GM12878 (cell line): Measurements from ENCODE around the gene PDPK1. TPM values are rescaled to one million over a fixed set of nuclear protein-coding genes. Genes with fewer than 3 reads are reported as not detected.
A peak's percentile ranks its signal among the peaks of the same experiment; 100 is the strongest.
"Not testable (repeated sequence)": the region's sequence is repeated elsewhere in the genome, so short reads cannot be mapped to it uniquely, and the experiment has no call there.

Experiments used
- ATAC-seq: fragments of 200-7000 bp; cut with Tn5 transposase; 3 replicates; pipeline ENCODE4 v1.9.1; 2020; ENCODE audit warnings: mild to moderate bottlenecking, moderate library complexity
- BruUV-seq: library from RNA; stranded (reverse); fragments of 400-500 nt; replicated peaks from 2 replicates; lab custom pipeline; 2021; lab: Mats Ljungman, UMichigan
- CTCF ChIA-PET: fragments of 300-600 bp; sonication (Branson Sonifier 250); formaldehyde crosslinking; extraction: SDS; loops from one replicate; lab custom pipeline; 2021; ENCODE audit warnings: inconsistent platforms; lab: Yijun Ruan, JAX
- POLR2A ChIA-PET: fragments of 350-600 bp; formaldehyde crosslinking; extraction: SDS; loops from one replicate; lab custom pipeline; 2021; ENCODE audit warnings: inconsistent platforms; lab: Charles Lee
- RAD21 ChIA-PET: fragments of 300-600 bp; sonication (Branson Sonifier 250); formaldehyde crosslinking; loops from one replicate; lab custom pipeline; 2023; ENCODE audit warnings: antibody characterized with exemption; ENCODE audit not compliant: unreplicated experiment; lab: Charles Lee
- SMC1A ChIA-PET: fragments of 300-600 bp; sonication (Branson Sonifier 250); formaldehyde crosslinking; loops from one replicate; lab custom pipeline; 2023; ENCODE audit not compliant: unreplicated experiment, uncharacterized antibody; lab: Charles Lee
- DNase-seq: peaks from one replicate; pipeline ENCODE4 v3.0.0-alpha.2; 2011; ENCODE audit warnings: low read depth, low spot score
- FAIRE-seq: peaks from 3 replicates; lab custom pipeline; 2011; peaks lifted over from hg19 to GRCh38; lab: Jason Lieb, UNC
- H2AFZ ChIP-seq: 2 replicates; pipeline ENCODE4 v1.6.0; 2011; ENCODE audit warnings: low read depth, low read length, control low read depth; ENCODE audit not compliant: control insufficient read depth
- H3K27ac ChIP-seq: 2 replicates; pipeline ENCODE4 v1.5.1; 2011; ENCODE audit warnings: control low read depth; ENCODE audit not compliant: control insufficient read depth, insufficient read depth
- H3K27me3 ChIP-seq, 2 experiments: replicated peaks in 1 of 2; 2 replicates each; pipeline versions ENCODE4 v1.6.0 to v1.6.1; 2011; ENCODE audit warnings: low read length in 1 of 2; ENCODE audit not compliant: control insufficient read depth in 2 of 2, insufficient read depth in 2 of 2
- H3K36me3 ChIP-seq, 2 experiments: 2 replicates each; pipeline ENCODE4 v1.5.1; 2011; ENCODE audit warnings: low read length in 1 of 2; ENCODE audit not compliant: control insufficient read depth in 2 of 2, insufficient read depth in 2 of 2
- H3K4me1 ChIP-seq: 2 replicates; pipeline ENCODE4 v1.6.1; 2011; ENCODE audit warnings: mild to moderate bottlenecking, low read length, moderate library complexity, mixed read lengths; ENCODE audit not compliant: control insufficient read depth, insufficient read depth
- H3K4me2 ChIP-seq: 2 replicates; pipeline ENCODE4 v1.6.0; 2011; ENCODE audit warnings: control low read depth; ENCODE audit not compliant: control insufficient read depth, insufficient read depth
- H3K4me3 ChIP-seq: fragments of 200-600 bp; sonication (generic); 2 replicates; pipeline ENCODE4 v1.5.1; 2016
- H3K79me2 ChIP-seq: 2 replicates; pipeline ENCODE4 v1.6.0; 2011; ENCODE audit warnings: low read length; ENCODE audit not compliant: control insufficient read depth, insufficient read depth
- H3K9ac ChIP-seq: 2 replicates; pipeline ENCODE4 v1.8.0; 2011; ENCODE audit warnings: low read length, control low read depth, mixed read lengths; ENCODE audit not compliant: control insufficient read depth, insufficient read depth
- H3K9me3 ChIP-seq: replicated peaks from 3 replicates; pipeline ENCODE4 v1.5.1; 2011; ENCODE audit warnings: mild to moderate bottlenecking, low read length; ENCODE audit not compliant: control insufficient read depth, insufficient read depth
- H4K20me1 ChIP-seq: 2 replicates; pipeline ENCODE4 v1.6.0; 2011; ENCODE audit not compliant: control insufficient read depth, insufficient read depth
- BACH1 ChIP-seq: fragments of 450-650 bp; IDR thresholded peaks from 2 replicates; pipeline ENCODE4 v1.6.1; 2017; ENCODE audit warnings: mild to moderate bottlenecking, borderline replicate concordance
- BCL3 ChIP-seq: IDR thresholded peaks from 2 replicates; pipeline ENCODE4 v1.6.1; 2011; ENCODE audit warnings: borderline replicate concordance, low read depth, mild to moderate bottlenecking, moderate library complexity, low read length; ENCODE audit not compliant: insufficient read depth, poor library complexity, severe bottlenecking
- HDGF ChIP-seq: fragments of 450-650 bp; IDR thresholded peaks from 2 replicates; pipeline ENCODE4 v1.6.1; 2016; ENCODE audit warnings: antibody characterized with exemption
- RAD51 ChIP-seq: fragments of 450-650 bp; IDR thresholded peaks from 2 replicates; pipeline ENCODE4 v1.6.1; 2016; ENCODE audit warnings: moderate library complexity, mild to moderate bottlenecking, inconsistent platforms
- RELB ChIP-seq: fragments of 450-650 bp; IDR thresholded peaks from 2 replicates; pipeline ENCODE4 v1.6.1; 2017; ENCODE audit warnings: low read depth, mild to moderate bottlenecking, moderate library complexity
- SPI1 ChIP-seq: IDR thresholded peaks from 2 replicates; pipeline ENCODE4 v1.6.1; 2011; ENCODE audit warnings: low read depth, mild to moderate bottlenecking, low read length, moderate library complexity, borderline replicate concordance; ENCODE audit not compliant: insufficient read depth
- ZBTB11 ChIP-seq: fragments of 450-650 bp; formaldehyde crosslinking; IDR thresholded peaks from 2 replicates; pipeline ENCODE4 v1.5.0; 2022; ENCODE audit warnings: mild to moderate bottlenecking, missing genetic modification characterization
- WGBS: methylation state at CpG from one replicate; pipeline ENCODE4 v1.1.6; 2016; ENCODE audit warnings: low lambda C conversion rate; ENCODE audit not compliant: insufficient replicate concordance, insufficient coverage; ENCODE audit errors: missing lambda C conversion rate; 5-methylcytosine and 5-hydroxymethylcytosine counted together
- in situ Hi-C: fragments of 300-500 bp; cut with MboI; formaldehyde crosslinking; loops from 9 replicates; pipeline ENCODE4 v1.14.3; 2018; ENCODE audit warnings: mixed read lengths
- intact Hi-C: fragments of 100-400 bp; cut with micrococcal nuclease; formaldehyde crosslinking; loops from one replicate; pipeline ENCODE4 v1.14.2; 2022; ENCODE audit not compliant: unreplicated experiment
- polyA plus RNA-seq, 11 experiments: library from polyadenylated mRNA; depleted of rRNA in 4 of 11; unstranded in 6 of 11; stranded (reverse) in 5 of 11; fragments of >200 nt; fragmentation: Nextera tagmentation in 4 of 11; fragmentation: Illumina TruSeq in 1 of 11; extraction: Ambion mirVana in 4 of 11; extraction: Trizol in 1 of 11; gene quantifications; 1 replicate in 1 of 11; 2 replicates in 10 of 11; pipeline versions ENCODE4 v1.2.1 to v1.2.3, GENCODE V29; 2011 to 2016; ENCODE audit warnings: inconsistent platforms in 2 of 11, missing spikeins in 2 of 11, low read depth in 1 of 11
- total RNA-seq, 4 experiments: library from RNA; depleted of rRNA in 3 of 4; stranded (reverse); fragments of >200 nt in 3 of 4; fragmentation: Illumina TruSeq in 1 of 4; extraction: Trizol in 1 of 4; gene quantifications; 2 replicates each; pipeline versions ENCODE4 v1.2.1 to v1.2.3, GENCODE V29; 2013 to 2021

The PDPK1 gene
- total and polyA plus RNA-seq, 10 of the 15 experiments (the other 5 are each of a cell fraction or from before 2014, with no cell fraction given) = 3.9 to 41.3 (median 25.5) TPM

DNA sequence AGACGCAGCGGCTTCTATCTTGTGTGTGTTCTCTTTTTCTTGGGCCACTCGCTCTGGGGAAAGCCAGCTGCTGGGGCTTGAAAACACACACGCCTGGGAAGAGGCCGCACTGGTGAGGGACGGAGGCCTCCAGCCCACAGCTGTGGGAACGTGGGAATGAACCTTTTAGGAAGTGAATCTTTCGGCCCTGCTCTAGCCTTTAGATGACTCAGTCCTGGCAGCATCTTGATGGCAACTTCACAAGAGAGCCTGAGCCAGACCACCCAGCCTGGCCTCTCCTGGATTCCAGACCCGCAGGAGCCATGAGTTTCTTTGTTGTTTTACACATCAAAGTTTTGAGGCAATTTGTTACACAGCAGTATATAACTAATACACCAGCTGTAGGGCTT lies 2.2 kb upstream of the PDPK1 start (continued):
- TF ChIP-seq ZBTB11 (CRISPR knock-in tag) = no peak
- no peak for TF ChIP-seq BCL3
- TF ChIP-seq RAD51 = no peak
- TF ChIP-seq RELB = no peak
- TF ChIP-seq BACH1 = no peak
- TF ChIP-seq SPI1 = no peak
- no peak for TF ChIP-seq HDGF
- TF ChIP-seq, all 136 proteins: peak for 0

DNA sequence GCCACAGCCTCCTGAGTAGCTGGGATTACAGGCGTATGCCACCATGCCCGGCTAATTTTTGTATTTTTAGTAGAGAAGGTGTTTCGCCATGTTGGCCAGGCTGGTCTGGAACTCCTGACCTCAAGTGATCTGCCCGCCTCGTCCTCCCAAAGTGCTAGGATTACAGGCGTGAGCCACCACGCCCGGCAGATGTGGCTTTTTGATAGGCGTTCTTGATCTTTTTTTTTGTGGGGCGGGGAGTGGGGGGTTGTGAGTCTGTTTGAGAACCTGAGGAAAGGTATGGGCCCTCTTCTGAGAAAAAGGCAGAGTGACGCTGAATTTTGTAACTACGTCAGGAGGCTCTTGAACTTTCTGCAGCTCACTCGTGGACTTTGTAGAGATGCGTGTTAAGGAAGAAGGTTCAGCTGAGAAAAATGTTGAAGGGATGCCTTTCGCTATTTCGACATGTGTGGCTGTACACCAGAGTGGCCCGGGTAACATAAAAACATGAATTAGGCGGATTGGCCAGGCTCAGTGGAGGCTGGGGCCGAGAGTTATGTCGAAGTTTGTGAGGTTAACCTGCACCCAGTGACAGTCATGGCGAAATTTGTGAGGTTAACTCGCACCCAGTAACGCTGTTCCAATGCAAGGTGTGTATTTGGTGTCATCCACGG lies 1.5 kb downstream of the PDPK1 start:
- H3K4me1 ChIP-seq, FAIRE-seq, H3K9me3 ChIP-seq, H4K20me1 ChIP-seq, H3K36me3 ChIP-seq, H3K27ac ChIP-seq, SMC1A ChIA-PET, ATAC-seq, H3K27me3 ChIP-seq, H2AFZ ChIP-seq, DNase-seq, RAD21 ChIA-PET: not testable (repeated sequence)
- Histone ChIP-seq H3K9ac (peak overlapping the region; percentile 15; the same call in 1 of the 2 replicates), H3K4me3 (peak overlapping the region; percentile 65; the same call in 1 of the 2 replicates), H3K4me2 (peak overlapping the region; percentile 83), H3K79me2 (peaks cover 23% of the 10 kb centered on the region)
- intact Hi-C loops = loop anchor here (10.0 kb wide), 1 partner anchor 145 kb away; the partner anchor contains the start of gene KCTD5
- ChIA-PET CTCF (interaction anchor here (0.7 kb wide), 1 partner anchor 27 kb away, joined by 3 read pairs; no protein-coding TSS in a partner anchor), POLR2A (interaction anchor here (0.6 kb wide), 1 partner anchor 64 kb away, joined by 4 read pairs; no protein-coding TSS in a partner anchor)
- 78% methylated on average over 24 of the region's 24 CpGs for WGBS
- BruUV-seq = TSS peak; percentile 63
- in situ Hi-C loops = loop anchor here (5.0 kb wide), 1 partner anchor 58 kb away; no protein-coding TSS in a partner anchor
